ENCODE results near the gene CD36.

Gene CD36

GRCh38 chr7:80637911-80638765, at the start of gene CD36:
Gene CD36 (plus strand): TSS chr7:80638642. CDS start chr7:80646741, 8,099 bp downstream.
- DNase-seq (ENCODE audit: low read depth): no peak

GRCh38 chr7:80589631-80590030, 48.8 kb upstream of the CD36 start:
- DNase-seq (ENCODE audit: low read depth): no peak

GRCh38 chr7:80591654-80592053, 46.8 kb upstream of the CD36 start:
- DNase-seq (ENCODE audit: low read depth): no peak

GRCh38 chr7:80593869-80594586, 44.4 kb upstream of the CD36 start:
- DNase-seq (ENCODE audit: low read depth): no peak

- no peak for DNase-seq (ENCODE audit: low read depth)
Observed at GRCh38 chr7:80596933-80597517, 41.4 kb upstream of the CD36 start.

- DNase-seq (ENCODE audit: low read depth): no peak
Observed at GRCh38 chr7:80597875-80598274, 40.6 kb upstream of the CD36 start.

- DNase-seq (ENCODE audit: low read depth): no peak
Observed at GRCh38 chr7:80600046-80600445, 38.4 kb upstream of the CD36 start.

- no peak for DNase-seq (ENCODE audit: low read depth)
Observed at GRCh38 chr7:80601999-80602398, 36.4 kb upstream of the CD36 start.

GRCh38 chr7:80603940-80604339, 34.5 kb upstream of the CD36 start:
- no peak for DNase-seq (ENCODE audit: low read depth)

- DNase-seq (ENCODE audit: low read depth): no peak
Observed at GRCh38 chr7:80604436-80604835, 34.0 kb upstream of the CD36 start.

GRCh38 chr7:80607136-80607535, 31.3 kb upstream of the CD36 start:
- DNase-seq (ENCODE audit: low read depth): no peak

GRCh38 chr7:80608336-80608735, 30.1 kb upstream of the CD36 start:
- no peak for DNase-seq (ENCODE audit: low read depth)

- no peak for DNase-seq (ENCODE audit: low read depth)
Observed at GRCh38 chr7:80609751-80610150, 28.7 kb upstream of the CD36 start.

GRCh38 chr7:80611353-80611752, 27.1 kb upstream of the CD36 start:
- DNase-seq (ENCODE audit: low read depth): no peak

GRCh38 chr7:80611779-80612178, 26.7 kb upstream of the CD36 start:
- no peak for DNase-seq (ENCODE audit: low read depth)

GRCh38 chr7:80612880-80613279, 25.6 kb upstream of the CD36 start:
- no peak for DNase-seq (ENCODE audit: low read depth)

- no peak for DNase-seq (ENCODE audit: low read depth)
Observed at GRCh38 chr7:80613519-80613918, 24.9 kb upstream of the CD36 start.

GRCh38 chr7:80614851-80615271, 23.6 kb upstream of the CD36 start:
- DNase-seq (ENCODE audit: low read depth): no peak

- DNase-seq (ENCODE audit: low read depth): no peak
Observed at GRCh38 chr7:80618096-80618495, 20.3 kb upstream of the CD36 start.

GRCh38 chr7:80619741-80620140, 18.7 kb upstream of the CD36 start:
- no peak for DNase-seq (ENCODE audit: low read depth)

- no peak for DNase-seq (ENCODE audit: low read depth)
Observed at GRCh38 chr7:80622541-80622940, 15.9 kb upstream of the CD36 start.

GRCh38 chr7:80623503-80624252, 14.8 kb upstream of the CD36 start:
- DNase-seq (ENCODE audit: low read depth): no peak

Measured in activated T-cell treated with anti-CD3 and anti-CD28 coated beads for 24 hours (primary cell).